ENCODE data around the gene LPIN3. TPM values are rescaled to one million over a fixed set of nuclear protein-coding genes. Genes with fewer than 3 reads are reported as not detected.

The LPIN3 gene
- total and polyA plus RNA-seq, 2 donors (not counting 3 experiments of a cell fraction or from before 2014, with no cell fraction given) = 2.1 to 3.0 TPM

DNA sequence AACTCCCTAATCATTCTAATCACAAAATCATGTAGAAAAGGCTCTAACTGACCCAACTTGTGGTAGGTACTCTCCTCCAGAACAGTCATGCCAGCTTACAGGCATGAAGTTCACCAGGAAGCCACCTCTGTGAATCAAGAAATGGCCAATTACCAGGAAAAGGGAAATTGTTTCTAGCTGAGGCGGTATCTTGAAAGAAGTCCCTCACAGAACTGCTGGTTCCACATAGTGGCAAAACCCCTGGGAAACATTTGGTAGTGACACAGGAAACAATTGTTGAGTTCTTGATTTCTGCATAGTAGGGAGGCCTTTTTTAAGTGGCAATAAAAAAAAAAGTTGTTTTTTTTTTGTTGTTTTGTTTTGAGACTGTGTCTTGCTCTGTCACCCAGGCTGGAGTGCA, 19.6 kb upstream of the LPIN3 start:
- H3K9me3 ChIP-seq (replicated peaks; ENCODE audit: control insufficient read depth, insufficient read depth, low read length) = no peaks in the 10 kb centered on the region
- no peak overlapping the region for H3K27ac ChIP-seq (ENCODE audit: insufficient read depth, low read depth, low read length)
- dilution Hi-C loops (cut with MboI; ENCODE audit: extremely low pct_ligation_motif_present, low sequenced_read_pairs) = no loop called here
- no peak overlapping the region for H3K9ac ChIP-seq (replicated peaks; ENCODE audit: extremely low read depth, insufficient read depth, low read length)
- H3K27me3 ChIP-seq (ENCODE audit: control insufficient read depth in 2 of 2, insufficient read depth in 2 of 2, low read length in 2 of 2) = no peaks in the 10 kb centered on the region
- no peaks in the 10 kb centered on the region for H3K9me1 ChIP-seq (replicated peaks; ENCODE audit: control insufficient read depth, extremely low read depth, insufficient read depth, low read length)
- no peak for DNase-seq (ENCODE audit: low read depth, low spot score)
- H3K36me3 ChIP-seq (ENCODE audit: control insufficient read depth in 2 of 2, extremely low read depth in 1 of 2, insufficient read depth in 2 of 2, low read length in 2 of 2) = no peaks in the 10 kb centered on the region
- H3K4me1 ChIP-seq (ENCODE audit: control insufficient read depth, extremely low read depth, insufficient read depth, low read length) = peaks cover 17% of the 10 kb centered on the region
- FAIRE-seq = no peak
- no peak overlapping the region for H3K4me2 ChIP-seq (ENCODE audit: insufficient read depth, low read length)
- intact Hi-C loops (cut with micrococcal nuclease) = loop anchor here (10.0 kb wide), 1 partner anchor 316 kb away; no protein-coding TSS in a partner anchor
- TF ChIP-seq GATA2 (IDR thresholded peaks at IDR 0.05; ENCODE audit: insufficient read depth, insufficient read length, low read depth, low read length) (no peak), CTCF (IDR thresholded peaks at IDR 0.05; ENCODE audit: extremely low read depth in 1 of 2, insufficient read depth in 1 of 2, low read depth in 1 of 2, low read length in 2 of 2) (no peak), POLR2AphosphoS5 (IDR thresholded peaks at IDR 0.05; ENCODE audit: insufficient read depth, low read depth, low read length) (no peak), EZH2 (IDR thresholded peaks at IDR 0.05; ENCODE audit: borderline replicate concordance, low read depth, low read length, severe bottlenecking) (no peak), FOS (IDR thresholded peaks at IDR 0.05; ENCODE audit: borderline replicate concordance, insufficient read depth, low read length) (no peak), POLR2A (IDR thresholded peaks at IDR 0.05; ENCODE audit: low read depth, low read length) (no peak), MAX (IDR thresholded peaks at IDR 0.05; ENCODE audit: insufficient read depth, insufficient read length) (no peak), MYC (IDR thresholded peaks at IDR 0.05; ENCODE audit: low read depth, low read length) (no peak), JUN (IDR thresholded peaks at IDR 0.05; ENCODE audit: borderline replicate concordance, insufficient read depth, insufficient read length, low read depth) (no peak)
- no peak overlapping the region for H2AFZ ChIP-seq (ENCODE audit: low read depth, low read length)
- H3K4me3 ChIP-seq (replicated peaks in 1 of 3; ENCODE audit: insufficient read depth in 1 of 3, low read depth in 1 of 3, low read length in 3 of 3) = no peak overlapping the region
- H4K20me1 ChIP-seq (replicated peaks; ENCODE audit: control insufficient read depth, extremely low read depth, insufficient read depth, low read length) = no peaks in the 10 kb centered on the region
- CTCF ChIA-PET = interaction anchor here (1.5 to 3.2 kb wide), 4 partner anchors 19 to 148 kb away, joined by 3 to 15 read pairs (median 6); partner anchors contain the start of gene LPIN3
- BruUV-seq (replicated peaks) = no TSS peak
- peaks cover 7% of the 10 kb centered on the region for H3K79me2 ChIP-seq (ENCODE audit: control insufficient read depth, insufficient read depth, low read length)
- POLR2A ChIA-PET = no interaction called here
